ENCODE measurements around the gene CEBPZOS. TPM values are rescaled to one million over a fixed set of nuclear protein-coding genes. Genes with fewer than 3 reads are reported as not detected.
"Not testable (repeated sequence)": the region's sequence is repeated elsewhere in the genome, so short reads cannot be mapped to it uniquely, and the experiment has no call there.

The CEBPZOS gene
- total and polyA plus RNA-seq, 4 donors: 19.5 to 59.4 (median 29.6) TPM

DNA sequence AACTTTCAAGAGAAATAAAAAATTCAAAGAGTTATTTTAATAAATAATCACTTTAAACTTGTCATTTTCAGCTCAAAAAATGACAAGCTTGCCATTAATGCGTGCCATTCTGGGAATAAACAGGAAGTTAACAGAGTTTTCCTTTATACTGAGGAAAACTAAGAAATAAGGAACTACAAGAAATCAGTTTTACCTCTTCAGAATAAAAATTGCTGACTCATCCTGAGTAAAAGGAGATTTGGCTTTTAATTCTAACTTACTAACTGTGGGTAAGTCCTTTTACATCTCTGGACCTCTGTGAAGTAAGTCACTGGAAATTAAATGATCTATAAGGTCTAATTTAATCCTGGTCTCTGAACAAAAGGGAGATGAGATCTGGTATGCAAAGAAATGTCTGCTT, 19.0 kb downstream of the CEBPZOS start:
- no peaks in the 10 kb centered on the region for H3K4me1 ChIP-seq (ENCODE audit: control insufficient read depth in 5 of 5, insufficient read depth in 5 of 5, low read length in 5 of 5)
- DNase-seq (no peak), ATAC-seq (ENCODE audit: insufficient read depth, low FRiP score) (no peak)
- no peak overlapping the region for H3K4me3 ChIP-seq
- 22 to 59% methylated on average over 1 of the region's 1 CpG for WGBS, 2 donors
- H3K27ac ChIP-seq (ENCODE audit: low read depth in 1 of 2, low read length in 1 of 2): no peak overlapping the region
- peaks cover 8 to 41% (median 34%) of the 10 kb centered on the region in 4 donors for H3K36me3 ChIP-seq (ENCODE audit: control insufficient read depth in 4 of 4, insufficient read depth in 4 of 4, low read length in 4 of 4)
- TF ChIP-seq, protein P1, sequence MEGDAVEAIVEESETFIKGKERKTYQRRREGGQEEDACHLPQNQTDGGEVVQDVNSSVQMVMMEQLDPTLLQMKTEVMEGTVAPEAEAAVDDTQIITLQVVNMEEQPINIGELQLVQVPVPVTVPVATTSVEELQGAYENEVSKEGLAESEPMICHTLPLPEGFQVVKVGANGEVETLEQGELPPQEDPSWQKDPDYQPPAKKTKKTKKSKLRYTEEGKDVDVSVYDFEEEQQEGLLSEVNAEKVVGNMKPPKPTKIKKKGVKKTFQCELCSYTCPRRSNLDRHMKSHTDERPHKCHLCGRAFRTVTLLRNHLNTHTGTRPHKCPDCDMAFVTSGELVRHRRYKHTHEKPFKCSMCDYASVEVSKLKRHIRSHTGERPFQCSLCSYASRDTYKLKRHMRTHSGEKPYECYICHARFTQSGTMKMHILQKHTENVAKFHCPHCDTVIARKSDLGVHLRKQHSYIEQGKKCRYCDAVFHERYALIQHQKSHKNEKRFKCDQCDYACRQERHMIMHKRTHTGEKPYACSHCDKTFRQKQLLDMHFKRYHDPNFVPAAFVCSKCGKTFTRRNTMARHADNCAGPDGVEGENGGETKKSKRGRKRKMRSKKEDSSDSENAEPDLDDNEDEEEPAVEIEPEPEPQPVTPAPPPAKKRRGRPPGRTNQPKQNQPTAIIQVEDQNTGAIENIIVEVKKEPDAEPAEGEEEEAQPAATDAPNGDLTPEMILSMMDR (IDR thresholded peaks at IDR 0.05; ENCODE audit: control extremely low read depth, extremely low read depth): no peak
- H3K9me3 ChIP-seq (ENCODE audit: control insufficient read depth in 4 of 4, insufficient read depth in 3 of 4, low read length in 3 of 4): no peaks in the 10 kb centered on the region
- no peak overlapping the region for H3K9ac ChIP-seq (ENCODE audit: insufficient read depth in 1 of 2, low read length in 2 of 2)
- H3K27me3 ChIP-seq (ENCODE audit: control insufficient read depth in 3 of 3, insufficient read depth in 3 of 3, low read length in 2 of 3): no peaks in the 10 kb centered on the region

DNA sequence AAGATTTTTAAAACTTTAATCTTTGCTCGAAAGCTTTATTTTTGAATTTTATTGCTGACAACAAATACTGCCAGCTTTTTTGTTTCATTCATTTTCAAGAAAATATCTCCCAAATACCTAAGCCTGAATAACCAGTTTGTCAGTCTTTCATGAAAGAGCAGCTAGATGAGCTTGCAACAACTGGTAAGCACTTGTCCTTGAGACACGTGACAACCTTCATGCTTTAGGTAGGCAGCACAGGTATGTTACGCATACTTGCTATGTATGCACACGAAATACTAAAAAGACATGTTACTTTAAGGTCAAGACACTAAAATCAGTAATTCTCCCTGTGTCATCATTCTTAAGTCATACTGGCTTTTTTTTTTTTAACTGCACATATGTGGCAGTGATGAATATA, 22.8 kb downstream of the CEBPZOS start:
- H3K9me3 ChIP-seq (ENCODE audit: control insufficient read depth in 4 of 4, insufficient read depth in 3 of 4, low read length in 3 of 4): no peaks in the 10 kb centered on the region
- H3K27ac ChIP-seq (ENCODE audit: low read depth in 1 of 2, low read length in 1 of 2): no peak overlapping the region
- H3K36me3 ChIP-seq (ENCODE audit: control insufficient read depth in 4 of 4, insufficient read depth in 4 of 4, low read length in 4 of 4): peaks cover 11 to 34% (median 24%) of the 10 kb centered on the region in 4 donors
- no peak overlapping the region for H3K4me3 ChIP-seq
- no peak overlapping the region for H3K9ac ChIP-seq (ENCODE audit: insufficient read depth in 1 of 2, low read length in 2 of 2)
- WGBS, 2 donors: 72 to 84% methylated on average over 4 of the region's 4 CpGs
- H3K27me3 ChIP-seq (ENCODE audit: control insufficient read depth in 3 of 3, insufficient read depth in 3 of 3, low read length in 2 of 3): no peaks in the 10 kb centered on the region
- H3K4me1 ChIP-seq (ENCODE audit: control insufficient read depth in 5 of 5, insufficient read depth in 5 of 5, low read length in 5 of 5): no peaks in the 10 kb centered on the region
- ATAC-seq (ENCODE audit: insufficient read depth, low FRiP score): no peak
- TF ChIP-seq, protein P1 (IDR thresholded peaks at IDR 0.05; ENCODE audit: control extremely low read depth, extremely low read depth): no peak
- DNase-seq: peak in 2 of 3 donors; percentile 30 to 54

DNA sequence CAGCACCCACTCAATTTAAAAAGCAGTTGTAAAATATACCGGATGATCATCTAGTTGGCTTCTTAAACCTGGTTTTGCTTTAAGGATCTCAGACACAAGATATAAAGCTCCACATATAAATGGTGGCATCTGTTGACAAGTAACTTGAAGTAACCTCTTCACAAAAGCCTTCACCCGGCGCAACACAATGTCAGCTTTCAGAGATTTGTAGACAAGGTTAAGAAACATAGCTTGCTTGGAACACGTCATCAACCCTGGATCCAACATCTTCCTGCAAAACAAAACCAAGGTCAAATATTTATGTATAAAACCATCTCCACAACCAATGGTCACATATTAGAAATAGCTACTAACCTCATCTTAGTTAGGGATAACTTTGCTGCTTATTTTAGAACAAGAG, 26.8 kb downstream of the CEBPZOS start:
- no peak for ATAC-seq (ENCODE audit: insufficient read depth, low FRiP score)
- H3K27ac ChIP-seq (ENCODE audit: low read depth in 1 of 2, low read length in 1 of 2): no peak overlapping the region
- no peak overlapping the region for H3K9ac ChIP-seq (ENCODE audit: insufficient read depth in 1 of 2, low read length in 2 of 2)
- no peak overlapping the region for H3K4me3 ChIP-seq
- no peaks in the 10 kb centered on the region for H3K9me3 ChIP-seq (ENCODE audit: control insufficient read depth in 4 of 4, insufficient read depth in 3 of 4, low read length in 3 of 4)
- H3K36me3 ChIP-seq (ENCODE audit: control insufficient read depth in 4 of 4, insufficient read depth in 4 of 4, low read length in 4 of 4): peaks cover 15 to 29% (median 25%) of the 10 kb centered on the region in 4 donors
- no peak for DNase-seq
- H3K27me3 ChIP-seq (ENCODE audit: control insufficient read depth in 3 of 3, insufficient read depth in 3 of 3, low read length in 2 of 3): no peaks in the 10 kb centered on the region
- TF ChIP-seq, protein P1 (IDR thresholded peaks at IDR 0.05; ENCODE audit: control extremely low read depth, extremely low read depth): no peak
- H3K4me1 ChIP-seq (ENCODE audit: control insufficient read depth in 5 of 5, insufficient read depth in 5 of 5, low read length in 5 of 5): peaks cover 0 to 11% (median 0%) of the 10 kb centered on the region in 5 donors
- 97% methylated on average over 4 of the region's 4 CpGs for WGBS, 2 donors

DNA sequence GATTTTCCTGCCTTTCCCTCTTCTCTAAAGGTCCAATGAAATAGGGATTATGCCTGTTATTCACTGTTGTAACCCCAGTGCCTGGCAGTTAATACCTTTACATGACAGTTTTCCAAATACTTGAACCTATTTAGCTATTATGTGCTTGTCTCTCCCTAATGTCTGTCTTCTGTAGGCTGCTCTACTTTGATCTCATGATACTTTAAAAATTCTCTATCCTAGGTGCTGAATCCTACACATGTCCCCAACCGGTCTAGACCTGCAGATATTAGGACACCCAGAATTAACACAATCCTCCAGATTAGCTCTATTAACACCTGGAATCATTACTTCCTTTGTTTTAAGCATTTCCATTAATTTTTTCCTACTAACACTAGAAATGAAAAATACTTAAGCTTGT, 27.8 kb downstream of the CEBPZOS start:
- Histone ChIP-seq H3K9me3 (ENCODE audit: control insufficient read depth in 4 of 4, insufficient read depth in 3 of 4, low read length in 3 of 4) (no peaks in the 10 kb centered on the region), H3K36me3 (ENCODE audit: control insufficient read depth in 4 of 4, insufficient read depth in 4 of 4, low read length in 4 of 4) (peaks cover 17 to 32% (median 26%) of the 10 kb centered on the region in 4 donors), H3K27me3 (ENCODE audit: control insufficient read depth in 3 of 3, insufficient read depth in 3 of 3, low read length in 2 of 3) (no peaks in the 10 kb centered on the region), H3K4me3 (no peak overlapping the region), H3K27ac (ENCODE audit: low read depth in 1 of 2, low read length in 1 of 2) (no peak overlapping the region), H3K4me1 (ENCODE audit: control insufficient read depth in 5 of 5, insufficient read depth in 5 of 5, low read length in 5 of 5) (peaks cover 0 to 11% (median 0%) of the 10 kb centered on the region in 5 donors), H3K9ac (ENCODE audit: insufficient read depth in 1 of 2, low read length in 2 of 2) (no peak overlapping the region)
- 92 to 93% methylated on average over 1 of the region's 1 CpG for WGBS, 2 donors
- no peak for DNase-seq
- TF ChIP-seq, protein P1 (IDR thresholded peaks at IDR 0.05; ENCODE audit: control extremely low read depth, extremely low read depth): no peak
- no peak for ATAC-seq (ENCODE audit: insufficient read depth, low FRiP score)

DNA sequence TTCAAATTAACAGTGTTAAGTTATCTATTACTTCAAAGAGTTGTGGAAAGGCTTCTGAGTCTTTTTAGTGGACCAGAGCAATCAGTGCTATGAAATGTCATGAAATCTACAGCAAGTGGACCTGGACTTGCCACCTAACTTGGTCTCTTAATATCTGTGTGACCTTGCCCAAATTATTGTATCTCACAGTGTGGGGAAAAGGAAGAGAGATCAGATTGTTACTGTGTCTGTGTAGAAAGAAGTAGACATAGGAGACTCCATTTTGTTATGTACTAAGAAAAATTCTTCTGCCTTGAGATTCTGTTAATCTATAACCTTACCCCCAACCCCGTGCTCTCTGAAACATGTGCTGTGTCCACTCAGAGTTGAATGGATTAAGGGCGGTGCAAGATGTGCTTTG, 28.8 kb downstream of the CEBPZOS start:
- Histone ChIP-seq H3K4me1 (ENCODE audit: control insufficient read depth in 5 of 5, insufficient read depth in 5 of 5, low read length in 5 of 5) (peaks cover 3 to 18% (median 7%) of the 10 kb centered on the region in 5 donors), H3K36me3 (ENCODE audit: control insufficient read depth in 4 of 4, insufficient read depth in 4 of 4, low read length in 4 of 4) (peaks cover 17 to 32% (median 24%) of the 10 kb centered on the region in 4 donors)
- not testable (repeated sequence) for ATAC-seq (ENCODE audit: insufficient read depth, low FRiP score); DNase-seq; H3K4me3 ChIP-seq; H3K9ac ChIP-seq (ENCODE audit: insufficient read depth in 1 of 2, low read length in 2 of 2); H3K27ac ChIP-seq (ENCODE audit: low read depth in 1 of 2, low read length in 1 of 2); H3K27me3 ChIP-seq (ENCODE audit: control insufficient read depth in 3 of 3, insufficient read depth in 3 of 3, low read length in 2 of 3); H3K9me3 ChIP-seq (ENCODE audit: control insufficient read depth in 4 of 4, insufficient read depth in 3 of 4, low read length in 3 of 4)
- no CpG with 5 or more reads among the region's 2 CpGs for WGBS, 2 donors

All from lung (tissue), 12 donors.